HG03342 (cell line): Measurements from ENCODE around the gene C11orf91.
"Not testable (repeated sequence)": the region's sequence is repeated elsewhere in the genome, so short reads cannot be mapped to it uniquely, and the experiment has no call there.

Experiments used
- ATAC-seq: cut with Tn5 transposase; IDR thresholded peaks from one replicate; pipeline ENCODE4 v1.9.1; 2021; ENCODE audit warnings: mild to moderate bottlenecking, moderate library complexity; ENCODE audit not compliant: unreplicated experiment

The C11orf91 gene

DNA sequence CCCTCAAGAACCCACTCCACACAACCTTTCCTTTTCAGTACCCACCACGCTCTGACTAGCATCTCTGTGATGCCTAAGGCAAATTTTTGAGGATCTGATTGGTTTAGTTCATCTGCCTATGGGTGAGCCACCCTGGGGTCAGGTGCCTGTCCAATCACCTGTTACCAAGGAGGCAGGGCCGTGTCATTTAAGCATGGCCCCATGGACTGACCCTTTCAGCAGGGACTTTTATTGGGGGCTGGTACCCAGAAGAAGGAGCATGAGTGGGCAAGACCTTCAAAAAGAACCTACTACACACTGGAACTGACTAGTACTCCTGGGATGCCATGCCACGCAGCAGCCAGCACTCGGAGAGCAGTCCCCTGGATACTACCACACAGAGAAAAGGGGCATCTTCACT, 28.4 kb downstream of the C11orf91 start:
- ATAC-seq, result no peak

DNA sequence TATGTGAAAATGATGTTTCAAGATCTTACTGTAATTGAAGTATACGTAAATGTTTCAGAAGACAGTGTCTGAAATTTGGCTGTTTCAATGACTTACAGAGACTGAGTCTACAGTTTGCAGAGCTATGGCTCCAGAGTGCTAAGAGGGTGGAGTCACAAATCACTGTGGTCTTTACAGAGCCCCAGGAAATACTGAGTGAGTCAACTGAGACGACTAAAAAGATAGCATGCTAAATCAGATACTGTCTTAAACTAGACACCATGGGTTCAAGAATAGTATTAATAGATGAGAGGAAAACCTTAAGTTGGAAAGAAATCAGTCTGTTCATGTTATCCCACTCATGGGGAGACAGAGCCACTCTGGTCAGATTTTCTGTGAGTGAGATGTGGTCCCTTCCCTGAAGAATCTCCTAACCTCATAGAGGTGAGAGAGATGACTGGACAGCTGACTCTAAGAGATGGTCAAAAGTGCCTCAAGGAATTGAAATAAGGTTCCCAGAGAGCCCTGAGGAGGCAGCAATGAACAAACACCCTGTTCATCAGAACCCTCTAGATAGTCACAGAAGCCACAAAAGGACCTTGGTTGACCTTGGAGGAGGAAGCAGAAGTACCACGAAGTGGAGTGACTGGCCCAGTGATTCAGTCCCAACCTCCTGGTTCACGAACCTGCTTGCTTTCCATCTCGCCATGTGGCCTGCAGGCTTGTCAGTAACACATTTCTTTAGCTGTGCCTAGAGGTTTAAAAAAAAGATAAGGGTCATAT, 30.2 kb downstream of the C11orf91 start:
- no peak for ATAC-seq

GRCh38 chr11:33669598-33670249, 30.9 kb downstream of the C11orf91 start:
- no peak for ATAC-seq

DNA sequence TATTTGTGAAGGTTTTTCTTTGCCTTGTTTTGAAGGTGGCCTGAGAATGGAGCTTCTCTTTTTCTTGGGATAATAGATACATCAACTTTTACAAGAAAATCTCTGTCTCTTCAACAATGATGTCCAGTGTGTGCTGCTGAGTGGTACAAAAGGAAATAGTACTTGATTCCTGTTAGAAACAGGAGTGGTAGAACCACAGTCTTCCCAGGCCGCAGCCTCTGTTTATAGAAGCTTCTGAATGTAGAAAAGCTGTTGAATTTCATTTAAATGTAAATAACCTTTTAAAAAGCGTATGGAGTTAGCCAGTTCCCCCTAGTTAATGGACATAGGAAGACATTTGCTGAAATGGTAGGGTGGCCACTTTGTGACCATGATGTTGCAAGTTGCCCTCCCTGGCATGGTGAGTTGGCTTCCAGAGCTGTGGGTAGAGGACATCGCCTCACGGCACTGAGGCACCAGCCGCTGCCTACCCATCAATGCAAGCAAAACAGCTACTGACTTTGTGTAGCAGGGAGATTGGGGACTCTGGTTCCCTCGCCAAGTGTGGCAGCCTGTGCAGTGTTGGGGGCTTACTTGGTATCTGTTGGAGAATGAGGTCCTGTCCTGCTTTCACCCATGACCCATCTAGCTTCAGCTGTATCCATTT, 31.6 kb downstream of the C11orf91 start:
- ATAC-seq, result no peak

GRCh38 chr11:33668468-33668825, 32.2 kb downstream of the C11orf91 start:
- no peak for ATAC-seq

DNA sequence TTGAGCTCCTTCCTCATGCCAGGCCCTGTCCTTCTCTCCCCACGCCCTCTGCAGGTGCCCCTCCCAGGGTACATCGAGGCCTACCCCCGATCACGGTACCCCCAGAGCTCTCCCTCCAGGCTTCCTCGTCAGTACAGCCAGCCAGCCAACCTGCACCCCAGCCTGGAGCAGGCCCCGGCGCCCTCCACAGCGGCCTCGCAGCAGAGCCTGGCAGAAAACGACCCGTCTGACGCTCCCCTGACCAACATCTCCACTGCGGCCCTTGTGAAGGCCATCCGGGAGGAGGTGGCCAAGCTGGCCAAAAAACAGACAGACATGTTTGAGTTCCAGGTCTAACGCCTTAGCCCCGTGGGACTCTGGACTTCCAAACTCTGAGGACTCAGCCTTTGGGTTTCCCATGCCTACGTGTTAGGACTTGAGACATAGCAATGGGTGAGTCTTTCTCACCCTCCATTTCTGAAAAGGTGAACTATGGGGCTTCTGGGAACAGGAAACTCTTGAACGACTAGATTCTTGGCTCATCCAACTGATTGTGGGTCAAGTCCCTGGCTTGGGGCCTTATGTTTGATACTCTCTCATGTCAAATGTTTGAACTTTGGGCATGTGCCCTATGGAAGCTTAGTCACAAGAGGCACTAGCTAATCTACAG, 32.7 kb downstream of the C11orf91 start:
- ATAC-seq, result no peak

- no peak for ATAC-seq
Observed at GRCh38 chr11:33665350-33666106, 35.1 kb downstream of the C11orf91 start.

GRCh38 chr11:33664827-33665226, 35.8 kb downstream of the C11orf91 start:
- ATAC-seq, result no peak

DNA sequence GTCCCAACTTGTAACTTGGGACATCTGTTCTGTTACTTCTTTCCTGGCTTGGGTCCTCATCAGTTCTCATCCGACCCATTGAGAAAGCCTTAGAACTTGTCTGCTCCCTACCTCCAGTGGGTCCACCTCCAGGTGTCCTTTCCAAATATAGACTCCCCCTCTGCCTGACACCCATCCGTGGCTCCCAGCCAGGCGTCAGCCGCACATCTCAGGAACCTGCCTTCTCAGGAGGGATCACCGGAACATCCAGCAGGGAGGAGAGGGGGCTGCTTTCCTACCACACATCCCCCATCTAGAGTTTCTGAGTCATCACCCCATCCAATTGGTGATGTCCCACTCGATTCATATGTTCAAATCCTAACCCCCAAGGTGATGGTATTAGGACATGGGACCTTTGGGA, 36.5 kb downstream of the C11orf91 start:
- ATAC-seq, result no peak

GRCh38 chr11:33663121-33663520, 37.5 kb downstream of the C11orf91 start:
- ATAC-seq, result no peak

DNA sequence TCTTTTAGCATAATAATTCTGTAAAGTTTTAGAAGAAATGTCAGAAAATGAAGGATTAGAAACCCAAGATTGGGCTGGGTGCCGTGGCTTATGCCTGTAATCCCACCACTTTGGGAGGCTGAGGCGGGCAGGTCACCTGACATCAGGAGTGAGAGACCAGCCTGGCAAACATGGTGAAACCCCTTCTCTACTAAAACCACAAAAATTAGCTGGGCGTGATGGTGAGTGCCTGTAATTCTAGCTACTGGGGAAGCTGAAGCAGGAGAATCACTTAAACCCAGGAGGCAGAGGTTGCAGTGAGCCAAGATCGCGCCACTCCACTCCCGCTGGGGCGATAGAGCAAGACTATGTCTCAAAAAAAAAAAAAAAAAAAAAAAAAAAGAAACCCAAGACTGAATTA, 39.1 kb downstream of the C11orf91 start:
- ATAC-seq, result not testable (repeated sequence)

DNA sequence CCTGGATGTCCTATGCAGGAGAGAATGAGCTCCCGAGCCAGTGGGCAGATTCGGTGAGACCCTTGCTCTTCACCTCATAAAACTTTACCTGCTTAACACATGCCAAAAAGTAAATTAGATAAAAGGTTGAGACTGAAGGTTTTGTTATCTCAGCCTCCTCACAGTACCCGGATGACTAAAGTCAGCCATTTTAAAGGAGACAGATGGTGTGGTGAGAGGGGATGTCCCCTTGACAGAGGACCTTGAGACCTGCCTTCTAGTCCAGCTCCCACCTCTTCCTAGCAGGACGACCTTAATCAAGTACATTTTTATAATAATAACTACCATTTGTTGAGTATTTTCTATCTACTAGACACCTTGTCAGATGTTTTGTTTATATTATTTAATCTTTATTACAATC, 39.7 kb downstream of the C11orf91 start:
- no peak for ATAC-seq

GRCh38 chr11:33659370-33660139, 41.1 kb downstream of the C11orf91 start:
- no peak for ATAC-seq

DNA sequence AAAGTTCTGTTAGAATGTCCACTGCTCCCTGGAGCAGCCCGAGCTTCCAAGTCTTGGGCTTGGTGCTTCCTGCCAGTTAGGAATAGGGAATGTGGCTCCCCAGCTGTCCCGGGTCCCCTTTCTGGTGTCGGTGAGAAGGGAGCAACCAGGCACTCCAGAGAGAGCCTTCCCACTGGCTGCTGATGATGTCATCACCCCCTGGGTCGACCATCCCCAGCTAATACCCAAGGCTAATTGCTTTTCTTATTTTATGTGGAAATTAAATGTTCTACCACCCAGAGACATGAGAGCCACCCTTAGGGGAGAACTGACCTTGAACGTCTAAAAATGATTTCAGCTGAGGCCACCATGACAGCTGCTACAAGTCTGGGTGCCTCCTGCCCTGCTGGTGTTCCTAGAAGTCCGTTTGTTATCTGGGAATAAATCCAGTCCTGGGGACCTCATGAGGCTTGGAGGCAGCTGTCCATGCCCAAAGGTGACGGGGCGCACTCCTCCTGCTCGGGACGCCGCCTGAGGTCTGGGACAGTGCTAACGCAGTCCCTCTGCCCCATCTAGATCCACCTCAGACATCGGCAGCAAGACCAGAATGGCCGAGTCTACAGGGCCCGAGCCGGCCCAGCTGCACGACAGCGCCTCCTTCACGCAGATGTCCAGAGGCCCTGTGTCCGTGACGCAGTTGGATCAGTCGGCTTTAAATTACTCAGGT, 42.3 kb downstream of the C11orf91 start:
- ATAC-seq, result no peak

DNA sequence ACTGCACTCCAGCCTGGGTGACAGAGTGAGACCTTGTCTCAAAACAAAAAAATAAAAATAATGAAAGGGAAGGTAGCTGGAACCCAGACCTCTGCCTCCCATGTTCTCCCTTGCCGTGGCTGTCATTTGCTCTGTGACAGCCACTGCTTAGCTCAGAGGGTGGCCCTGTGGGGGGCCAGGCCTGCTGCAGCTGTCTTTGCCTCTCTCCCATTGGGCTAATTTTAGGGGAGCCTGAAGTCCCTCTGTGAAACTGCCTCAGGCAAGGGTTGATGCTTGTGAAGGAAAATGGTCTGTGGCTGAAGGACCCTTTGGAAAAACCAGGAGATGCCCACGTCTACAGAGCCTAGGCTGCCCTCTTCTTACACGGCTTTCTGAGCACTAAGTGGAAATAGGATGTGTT, 42.9 kb downstream of the C11orf91 start:
- ATAC-seq, result no peak

- no peak for ATAC-seq
Observed at GRCh38 chr11:33656768-33657167, 43.9 kb downstream of the C11orf91 start.

- ATAC-seq, result peak; percentile 70
Observed at GRCh38 chr11:33655842-33656600, 44.6 kb downstream of the C11orf91 start.

- no peak for ATAC-seq
Observed at GRCh38 chr11:33654594-33654993, 46.0 kb downstream of the C11orf91 start.

DNA sequence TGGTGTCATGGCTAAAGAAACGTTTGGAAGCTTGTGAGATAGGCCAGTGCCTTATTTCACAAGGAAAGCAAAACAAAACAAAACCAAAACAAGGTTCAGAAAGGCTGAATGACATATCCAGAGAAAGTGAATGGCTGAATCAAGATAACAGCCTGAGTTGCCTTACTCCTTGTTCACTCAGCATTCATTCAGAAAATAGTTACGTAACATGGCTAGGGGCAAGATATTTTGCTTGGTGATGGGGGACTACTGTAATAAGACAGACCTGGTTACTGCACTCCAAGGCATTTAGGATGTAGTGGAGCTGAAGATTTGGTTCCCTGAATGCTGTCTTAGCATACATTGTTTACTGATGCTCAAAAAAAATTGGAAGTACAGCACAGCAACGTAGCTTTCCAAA, 47.7 kb downstream of the C11orf91 start:
- no peak for ATAC-seq
